ENCODE results near the gene BUD31.

DNA sequence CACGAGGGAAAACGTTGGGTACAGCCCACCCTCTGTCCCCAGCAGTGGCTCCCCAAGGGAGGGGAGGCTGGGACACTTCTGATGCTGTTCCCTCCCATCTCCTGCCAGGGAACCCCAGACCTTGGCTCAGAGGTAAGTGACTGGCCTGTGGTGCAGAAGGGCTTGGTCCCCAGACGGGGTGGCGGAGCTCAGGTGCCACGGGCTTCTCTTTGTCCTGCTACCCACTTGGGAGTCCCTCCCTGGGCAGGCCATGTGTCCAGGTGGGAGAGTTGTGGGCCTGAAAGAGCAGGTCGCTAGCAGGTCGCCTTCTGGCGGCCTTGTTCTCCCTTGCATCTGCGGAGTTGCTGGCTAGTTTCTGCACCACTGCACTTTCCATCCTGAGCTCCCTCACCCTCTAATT, 47.1 kb downstream of the BUD31 start:
- TF ChIP-seq, protein P1, sequence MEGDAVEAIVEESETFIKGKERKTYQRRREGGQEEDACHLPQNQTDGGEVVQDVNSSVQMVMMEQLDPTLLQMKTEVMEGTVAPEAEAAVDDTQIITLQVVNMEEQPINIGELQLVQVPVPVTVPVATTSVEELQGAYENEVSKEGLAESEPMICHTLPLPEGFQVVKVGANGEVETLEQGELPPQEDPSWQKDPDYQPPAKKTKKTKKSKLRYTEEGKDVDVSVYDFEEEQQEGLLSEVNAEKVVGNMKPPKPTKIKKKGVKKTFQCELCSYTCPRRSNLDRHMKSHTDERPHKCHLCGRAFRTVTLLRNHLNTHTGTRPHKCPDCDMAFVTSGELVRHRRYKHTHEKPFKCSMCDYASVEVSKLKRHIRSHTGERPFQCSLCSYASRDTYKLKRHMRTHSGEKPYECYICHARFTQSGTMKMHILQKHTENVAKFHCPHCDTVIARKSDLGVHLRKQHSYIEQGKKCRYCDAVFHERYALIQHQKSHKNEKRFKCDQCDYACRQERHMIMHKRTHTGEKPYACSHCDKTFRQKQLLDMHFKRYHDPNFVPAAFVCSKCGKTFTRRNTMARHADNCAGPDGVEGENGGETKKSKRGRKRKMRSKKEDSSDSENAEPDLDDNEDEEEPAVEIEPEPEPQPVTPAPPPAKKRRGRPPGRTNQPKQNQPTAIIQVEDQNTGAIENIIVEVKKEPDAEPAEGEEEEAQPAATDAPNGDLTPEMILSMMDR (IDR thresholded peaks at IDR 0.05 in 2 of 3, conservative IDR thresholded peaks at IDR 0.05 in 1 of 3; ENCODE audit: insufficient read depth in 2 of 3, low read depth in 1 of 3, low read length in 3 of 3), result no peak
- TF ChIP-seq ZNF224 (CRISPR knock-in tag; IDR thresholded peaks at IDR 0.05) (no peak), EP300 (IDR thresholded peaks at IDR 0.05; ENCODE audit: low read length) (no peak), BDP1 (IDR thresholded peaks at IDR 0.05; ENCODE audit: insufficient read depth, insufficient read length) (no peak), JUND (IDR thresholded peaks at IDR 0.05; ENCODE audit: borderline replicate concordance, low read depth, low read length) (no peak), JUND (tag; IDR thresholded peaks at IDR 0.05; ENCODE audit: borderline replicate concordance, low read depth, low read length) (no peak), POLR2A (conservative IDR thresholded peaks at IDR 0.05) (peak; percentile 3; the same call in 1 of the 2 replicates), CHD4 (IDR thresholded peaks at IDR 0.05; ENCODE audit: insufficient read depth, insufficient replicate concordance, low read depth, low read length, poor library complexity, severe bottlenecking) (no peak)
- TF ChIP-seq, protein P2, sequence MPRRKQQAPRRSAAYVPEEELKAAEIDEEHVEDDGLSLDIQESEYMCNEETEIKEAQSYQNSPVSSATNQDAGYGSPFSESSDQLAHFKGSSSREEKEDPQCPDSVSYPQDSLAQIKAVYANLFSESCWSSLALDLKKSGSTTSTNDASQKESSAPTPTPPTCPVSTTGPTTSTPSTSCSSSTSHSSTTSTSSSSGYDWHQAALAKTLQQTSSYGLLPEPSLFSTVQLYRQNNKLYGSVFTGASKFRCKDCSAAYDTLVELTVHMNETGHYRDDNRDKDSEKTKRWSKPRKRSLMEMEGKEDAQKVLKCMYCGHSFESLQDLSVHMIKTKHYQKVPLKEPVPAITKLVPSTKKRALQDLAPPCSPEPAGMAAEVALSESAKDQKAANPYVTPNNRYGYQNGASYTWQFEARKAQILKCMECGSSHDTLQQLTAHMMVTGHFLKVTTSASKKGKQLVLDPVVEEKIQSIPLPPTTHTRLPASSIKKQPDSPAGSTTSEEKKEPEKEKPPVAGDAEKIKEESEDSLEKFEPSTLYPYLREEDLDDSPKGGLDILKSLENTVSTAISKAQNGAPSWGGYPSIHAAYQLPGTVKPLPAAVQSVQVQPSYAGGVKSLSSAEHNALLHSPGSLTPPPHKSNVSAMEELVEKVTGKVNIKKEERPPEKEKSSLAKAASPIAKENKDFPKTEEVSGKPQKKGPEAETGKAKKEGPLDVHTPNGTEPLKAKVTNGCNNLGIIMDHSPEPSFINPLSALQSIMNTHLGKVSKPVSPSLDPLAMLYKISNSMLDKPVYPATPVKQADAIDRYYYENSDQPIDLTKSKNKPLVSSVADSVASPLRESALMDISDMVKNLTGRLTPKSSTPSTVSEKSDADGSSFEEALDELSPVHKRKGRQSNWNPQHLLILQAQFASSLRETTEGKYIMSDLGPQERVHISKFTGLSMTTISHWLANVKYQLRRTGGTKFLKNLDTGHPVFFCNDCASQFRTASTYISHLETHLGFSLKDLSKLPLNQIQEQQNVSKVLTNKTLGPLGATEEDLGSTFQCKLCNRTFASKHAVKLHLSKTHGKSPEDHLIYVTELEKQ (CRISPR knock-in tag; IDR thresholded peaks at IDR 0.05), result no peak
- TF ChIP-seq, protein P3, sequence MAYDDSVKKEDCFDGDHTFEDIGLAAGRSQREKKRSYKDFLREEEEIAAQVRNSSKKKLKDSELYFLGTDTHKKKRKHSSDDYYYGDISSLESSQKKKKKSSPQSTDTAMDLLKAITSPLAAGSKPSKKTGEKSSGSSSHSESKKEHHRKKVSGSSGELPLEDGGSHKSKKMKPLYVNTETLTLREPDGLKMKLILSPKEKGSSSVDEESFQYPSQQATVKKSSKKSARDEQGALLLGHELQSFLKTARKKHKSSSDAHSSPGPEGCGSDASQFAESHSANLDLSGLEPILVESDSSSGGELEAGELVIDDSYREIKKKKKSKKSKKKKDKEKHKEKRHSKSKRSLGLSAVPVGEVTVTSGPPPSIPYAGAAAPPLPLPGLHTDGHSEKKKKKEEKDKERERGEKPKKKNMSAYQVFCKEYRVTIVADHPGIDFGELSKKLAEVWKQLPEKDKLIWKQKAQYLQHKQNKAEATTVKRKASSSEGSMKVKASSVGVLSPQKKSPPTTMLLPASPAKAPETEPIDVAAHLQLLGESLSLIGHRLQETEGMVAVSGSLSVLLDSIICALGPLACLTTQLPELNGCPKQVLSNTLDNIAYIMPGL (CRISPR knock-in tag; IDR thresholded peaks at IDR 0.05), result no peak
- TF ChIP-seq, protein P4, sequence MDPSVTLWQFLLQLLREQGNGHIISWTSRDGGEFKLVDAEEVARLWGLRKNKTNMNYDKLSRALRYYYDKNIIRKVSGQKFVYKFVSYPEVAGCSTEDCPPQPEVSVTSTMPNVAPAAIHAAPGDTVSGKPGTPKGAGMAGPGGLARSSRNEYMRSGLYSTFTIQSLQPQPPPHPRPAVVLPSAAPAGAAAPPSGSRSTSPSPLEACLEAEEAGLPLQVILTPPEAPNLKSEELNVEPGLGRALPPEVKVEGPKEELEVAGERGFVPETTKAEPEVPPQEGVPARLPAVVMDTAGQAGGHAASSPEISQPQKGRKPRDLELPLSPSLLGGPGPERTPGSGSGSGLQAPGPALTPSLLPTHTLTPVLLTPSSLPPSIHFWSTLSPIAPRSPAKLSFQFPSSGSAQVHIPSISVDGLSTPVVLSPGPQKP (CRISPR knock-in tag; IDR thresholded peaks at IDR 0.05), result no peak
- TF ChIP-seq, protein P5, sequence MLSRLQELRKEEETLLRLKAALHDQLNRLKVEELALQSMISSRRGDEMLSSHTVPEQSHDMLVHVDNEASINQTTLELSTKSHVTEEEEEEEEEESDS (CRISPR knock-in tag; IDR thresholded peaks at IDR 0.05), result no peak
- TF ChIP-seq, protein P6, sequence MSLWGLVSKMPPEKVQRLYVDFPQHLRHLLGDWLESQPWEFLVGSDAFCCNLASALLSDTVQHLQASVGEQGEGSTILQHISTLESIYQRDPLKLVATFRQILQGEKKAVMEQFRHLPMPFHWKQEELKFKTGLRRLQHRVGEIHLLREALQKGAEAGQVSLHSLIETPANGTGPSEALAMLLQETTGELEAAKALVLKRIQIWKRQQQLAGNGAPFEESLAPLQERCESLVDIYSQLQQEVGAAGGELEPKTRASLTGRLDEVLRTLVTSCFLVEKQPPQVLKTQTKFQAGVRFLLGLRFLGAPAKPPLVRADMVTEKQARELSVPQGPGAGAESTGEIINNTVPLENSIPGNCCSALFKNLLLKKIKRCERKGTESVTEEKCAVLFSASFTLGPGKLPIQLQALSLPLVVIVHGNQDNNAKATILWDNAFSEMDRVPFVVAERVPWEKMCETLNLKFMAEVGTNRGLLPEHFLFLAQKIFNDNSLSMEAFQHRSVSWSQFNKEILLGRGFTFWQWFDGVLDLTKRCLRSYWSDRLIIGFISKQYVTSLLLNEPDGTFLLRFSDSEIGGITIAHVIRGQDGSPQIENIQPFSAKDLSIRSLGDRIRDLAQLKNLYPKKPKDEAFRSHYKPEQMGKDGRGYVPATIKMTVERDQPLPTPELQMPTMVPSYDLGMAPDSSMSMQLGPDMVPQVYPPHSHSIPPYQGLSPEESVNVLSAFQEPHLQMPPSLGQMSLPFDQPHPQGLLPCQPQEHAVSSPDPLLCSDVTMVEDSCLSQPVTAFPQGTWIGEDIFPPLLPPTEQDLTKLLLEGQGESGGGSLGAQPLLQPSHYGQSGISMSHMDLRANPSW (CRISPR knock-in tag; IDR thresholded peaks at IDR 0.05), result no peak
